Inflammatory macrophage treated with lipopolysaccharide for 1 hour (primary cell): ENCODE measurements around the gene PDCD1.
A peak's percentile ranks its signal among the peaks of the same experiment; 100 is the strongest.

Source experiments
- DNase-seq, 2 donors: peaks; one replicate each; pipeline ENCODE4 v3.0.0-alpha.2; 2020 to 2022

Gene PDCD1

DNA sequence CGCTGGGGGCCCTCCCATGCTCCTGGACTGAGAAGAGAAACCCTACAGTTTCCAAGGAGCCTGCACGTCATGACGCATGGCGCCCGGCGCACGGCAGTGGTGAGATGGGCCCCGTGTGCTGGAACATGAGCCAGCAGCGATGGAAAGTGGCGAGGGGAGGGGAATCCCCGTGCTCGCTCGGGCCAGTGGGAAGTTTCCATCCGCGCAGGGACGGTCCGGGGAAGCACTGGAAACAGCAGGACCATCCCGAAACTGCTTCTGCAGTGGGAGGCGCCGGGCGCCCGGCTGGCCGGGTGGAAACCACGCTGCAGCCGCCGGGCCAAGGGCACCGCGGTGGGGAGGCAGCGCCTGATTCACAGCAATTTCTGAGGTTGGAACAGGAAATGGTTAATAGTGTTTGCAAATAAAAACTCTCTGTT is 4.9 kb upstream of the PDCD1 start:
- DNase-seq, result peak; percentile 35 to 48

GRCh38 chr2:241862775-241863535 is 4.3 kb upstream of the PDCD1 start:
- no peak for DNase-seq

GRCh38 chr2:241862093-241862492 is 3.4 kb upstream of the PDCD1 start:
- no peak for DNase-seq

DNA sequence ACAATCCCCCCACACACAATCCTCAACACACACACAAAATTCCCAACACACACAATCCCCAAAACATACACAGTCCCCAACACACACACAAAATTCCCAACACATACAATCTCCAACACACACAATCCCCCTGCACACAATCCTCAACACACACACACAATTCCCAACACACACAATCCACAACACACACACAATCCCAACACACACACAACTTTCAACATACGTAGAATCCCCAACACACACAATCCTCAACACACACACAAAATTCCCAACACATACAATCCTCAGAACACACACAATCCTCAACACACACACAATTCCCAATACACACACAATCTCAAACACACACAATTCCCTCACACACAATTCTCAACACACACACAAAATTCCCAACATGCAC is 2.6 kb upstream of the PDCD1 start:
- DNase-seq, result no peak

- DNase-seq, result no peak
These were observed 1.7 kb upstream of the PDCD1 start for GRCh38 chr2:241860184-241861078.

DNA sequence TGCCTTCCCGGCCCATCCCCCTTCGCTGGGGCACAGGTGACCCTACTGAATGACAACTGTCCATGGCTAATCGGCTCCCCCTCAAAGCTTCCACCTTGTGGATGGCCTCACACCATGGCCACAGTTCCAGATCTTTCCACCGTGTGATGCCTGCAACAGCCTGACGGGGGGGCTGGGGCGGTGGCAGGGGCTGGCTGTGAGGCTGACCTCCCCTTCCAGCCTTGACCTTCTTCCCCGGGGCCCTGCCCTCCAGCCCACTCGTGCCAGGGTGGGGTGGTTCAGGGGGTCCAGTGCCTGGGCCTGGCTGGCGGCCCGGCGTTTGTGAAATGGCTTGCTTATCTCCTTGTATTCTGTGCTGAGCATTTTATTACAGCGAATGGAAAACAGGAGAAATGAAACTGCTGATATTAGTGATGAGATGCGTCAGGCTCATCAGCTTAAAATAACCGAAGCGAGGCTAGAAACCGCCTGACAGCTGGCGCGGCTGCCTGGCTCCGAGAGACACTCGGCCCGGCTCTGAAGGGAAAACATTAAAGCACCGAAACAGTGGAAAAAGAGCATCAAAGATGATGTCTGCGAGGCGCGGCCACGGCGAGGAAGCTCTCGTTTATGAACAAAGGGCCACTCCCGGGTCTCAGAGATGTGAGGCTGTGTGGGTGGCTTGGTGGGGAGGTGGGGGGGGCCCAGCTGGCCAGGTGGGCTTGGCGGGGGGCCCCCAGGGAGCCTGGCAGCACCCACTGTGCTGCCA is 916 bp upstream of the PDCD1 start:
- DNase-seq, result peak; percentile 24 to 25

DNA sequence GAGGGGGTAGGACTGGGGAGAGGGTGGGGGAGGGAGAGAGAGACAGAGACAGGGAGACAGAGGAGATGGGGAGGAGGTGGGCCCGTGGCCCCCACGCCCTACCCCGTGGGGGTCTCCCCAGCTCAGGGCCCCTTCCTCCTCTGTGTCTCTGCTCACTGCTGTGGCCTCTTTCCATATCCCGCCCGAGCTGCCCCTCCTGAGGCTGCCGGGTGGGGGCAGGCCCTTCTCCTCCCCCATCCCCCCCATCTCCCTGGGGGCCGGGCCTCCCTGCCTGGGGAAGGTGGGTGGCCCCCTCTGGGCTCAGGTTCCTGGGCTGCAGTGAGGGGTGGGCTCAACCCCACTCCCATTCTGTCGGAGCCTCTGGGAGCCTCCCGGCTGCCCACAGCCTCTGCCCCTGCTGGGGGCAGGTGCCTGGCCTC is 332 bp upstream of the PDCD1 start:
- no peak for DNase-seq

- DNase-seq, result no peak
These were observed 1.0 kb downstream of the PDCD1 start for GRCh38 chr2:241857572-241858121.

GRCh38 chr2:241857041-241857541 is 1.6 kb downstream of the PDCD1 start:
- no peak for DNase-seq

- DNase-seq, result no peak
These were observed 2.7 kb downstream of the PDCD1 start for GRCh38 chr2:241855888-241856422.

GRCh38 chr2:241855245-241855887 is 3.3 kb downstream of the PDCD1 start:
- no peak for DNase-seq

DNA sequence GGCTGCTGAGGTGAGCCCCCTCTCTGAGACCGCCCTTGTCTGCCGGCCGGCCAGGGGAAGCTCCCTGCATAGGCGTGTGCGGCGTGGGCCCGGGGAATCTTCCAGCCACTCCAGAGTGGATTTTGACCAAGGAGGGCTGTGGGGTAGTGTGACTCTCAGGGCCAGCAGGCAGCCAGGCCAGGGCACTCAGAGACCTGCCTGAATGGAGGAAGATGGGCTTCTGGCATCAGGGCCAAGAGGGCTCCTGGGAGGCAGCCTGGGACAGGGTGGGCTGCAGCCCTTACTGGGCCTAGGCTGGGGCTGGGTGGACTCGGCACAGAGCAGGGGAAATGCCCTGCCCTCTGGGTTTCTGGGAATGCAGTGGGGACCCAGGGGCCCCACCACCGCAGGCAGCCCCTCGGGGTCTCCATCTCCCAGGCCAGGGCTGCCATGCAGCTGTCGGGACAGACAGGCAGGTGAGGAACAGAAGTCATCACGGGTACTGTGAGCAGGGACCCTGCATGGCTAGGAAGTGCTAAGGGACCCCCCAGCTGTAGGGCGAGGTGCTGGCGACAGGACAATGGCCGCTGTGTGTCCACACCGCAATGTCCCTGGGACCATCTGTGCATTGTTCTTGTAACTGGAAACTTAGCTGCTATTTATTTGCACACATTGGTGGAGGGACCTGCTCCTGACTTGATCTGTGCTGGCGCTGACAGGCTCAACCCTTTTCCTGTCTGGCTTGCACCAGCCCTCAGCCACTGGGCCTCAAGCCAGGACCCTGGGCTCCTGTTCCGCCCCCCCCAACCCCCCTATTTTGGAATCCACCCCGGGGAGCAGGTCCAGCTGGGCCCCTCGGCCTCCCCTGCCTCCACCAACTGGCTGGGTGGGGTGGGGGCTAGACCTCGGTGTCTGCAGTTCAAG is 4.1 kb downstream of the PDCD1 start:
- no peak for DNase-seq

GRCh38 chr2:241853651-241854341 is 4.9 kb downstream of the PDCD1 start:
- no peak for DNase-seq

DNA sequence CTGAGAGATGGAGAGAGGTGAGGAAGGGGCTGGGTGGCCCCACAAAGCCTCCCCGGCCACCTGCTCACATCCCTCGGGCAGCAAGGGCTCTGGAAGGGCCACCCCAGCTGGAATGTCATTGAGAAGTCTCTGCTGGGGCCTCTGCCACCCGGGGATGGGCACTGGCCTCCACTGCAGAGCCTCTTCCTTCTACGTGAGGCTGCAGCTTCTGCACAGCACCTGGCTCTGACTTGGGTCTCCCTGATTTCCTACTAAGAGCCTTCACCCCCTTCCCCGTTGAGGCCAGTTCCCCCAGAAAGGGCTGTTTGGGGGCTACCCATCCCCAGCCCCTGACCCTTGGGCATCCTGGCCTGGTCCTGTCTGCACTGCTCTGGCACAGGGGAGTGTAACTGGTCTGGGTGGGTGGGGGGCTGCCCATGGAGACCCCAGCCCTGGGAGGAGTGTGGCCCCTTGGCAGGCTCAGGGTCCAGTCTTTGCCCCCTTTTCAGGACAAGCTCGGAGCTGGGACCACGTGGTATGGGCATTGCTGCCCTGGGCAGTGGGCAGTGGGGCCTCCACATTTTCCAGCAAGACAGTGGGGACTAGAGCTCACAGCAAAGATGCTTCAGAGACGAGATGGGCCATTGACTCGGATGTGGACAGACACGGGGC is 5.6 kb downstream of the PDCD1 start:
- no peak for DNase-seq

DNA sequence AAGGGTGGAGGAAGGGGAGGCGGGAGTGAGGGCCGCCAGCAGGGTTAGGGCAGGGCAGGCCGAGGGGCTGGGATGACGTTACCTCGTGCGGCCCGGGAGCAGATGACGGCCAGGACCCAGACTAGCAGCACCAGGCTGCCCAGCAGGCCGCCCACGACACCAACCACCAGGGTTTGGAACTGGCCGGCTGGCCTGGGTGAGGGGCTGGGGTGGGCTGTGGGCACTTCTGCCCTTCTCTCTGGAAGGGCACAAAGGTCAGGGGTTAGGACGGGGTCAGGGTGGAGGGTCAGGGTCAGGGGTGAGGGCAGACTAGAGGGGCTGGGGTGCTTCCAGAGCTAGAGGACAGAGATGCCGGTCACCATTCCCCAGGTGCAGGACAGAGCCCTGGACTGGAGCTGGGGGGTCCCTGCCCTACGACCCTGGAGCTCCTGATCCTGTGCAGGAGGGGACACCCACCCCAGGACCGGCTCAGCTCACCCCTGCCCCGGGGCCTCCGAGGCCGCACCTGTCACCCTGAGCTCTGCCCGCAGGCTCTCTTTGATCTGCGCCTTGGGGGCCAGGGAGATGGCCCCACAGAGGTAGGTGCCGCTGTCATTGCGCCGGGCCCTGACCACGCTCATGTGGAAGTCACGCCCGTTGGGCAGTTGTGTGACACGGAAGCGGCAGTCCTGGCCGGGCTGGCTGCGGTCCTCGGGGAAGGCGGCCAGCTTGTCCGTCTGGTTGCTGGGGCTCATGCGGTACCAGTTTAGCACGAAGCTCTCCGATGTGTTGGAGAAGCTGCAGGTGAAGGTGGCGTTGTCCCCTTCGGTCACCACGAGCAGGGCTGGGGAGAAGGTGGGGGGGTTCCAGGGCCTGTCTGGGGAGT is 6.3 kb downstream of the PDCD1 start:
- DNase-seq, result no peak

DNA sequence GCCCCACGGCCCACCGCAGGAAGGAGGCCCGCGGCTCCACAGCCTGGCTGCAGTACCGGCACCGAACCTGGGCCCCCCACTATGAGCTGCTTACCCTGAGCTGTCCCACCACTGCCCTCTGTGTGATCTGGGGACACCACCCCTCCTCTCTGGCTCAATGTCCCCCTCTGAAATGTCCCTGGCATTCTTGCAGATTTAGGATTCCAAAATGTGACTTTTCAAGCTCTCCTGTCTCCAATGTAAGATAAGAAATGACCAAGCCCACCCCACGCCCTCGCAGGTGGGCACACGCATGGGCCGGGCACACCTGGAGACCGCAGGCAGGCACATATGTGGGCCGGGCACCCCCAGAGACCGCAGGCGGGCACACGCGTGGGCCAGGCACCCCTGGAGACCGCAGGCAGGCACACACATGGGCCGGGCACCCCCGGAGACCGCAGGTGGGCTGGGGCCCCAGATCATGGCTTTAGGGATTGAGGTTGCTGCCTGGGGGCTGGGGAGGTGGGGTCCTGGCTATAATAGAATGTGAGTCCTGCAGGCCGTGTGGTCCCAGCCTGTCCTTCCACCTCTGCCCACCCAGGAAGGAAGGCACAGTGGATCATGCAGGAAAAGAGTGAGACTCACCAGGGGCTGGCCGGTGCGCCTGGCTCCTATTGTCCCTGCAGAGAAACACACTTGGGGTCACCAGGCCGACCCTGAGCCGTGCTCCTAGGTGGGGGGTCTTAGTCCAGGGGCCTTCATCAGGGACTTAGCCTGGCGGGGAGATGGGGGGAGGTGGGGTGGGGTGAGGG is 7.2 kb downstream of the PDCD1 start:
- no peak for DNase-seq

DNA sequence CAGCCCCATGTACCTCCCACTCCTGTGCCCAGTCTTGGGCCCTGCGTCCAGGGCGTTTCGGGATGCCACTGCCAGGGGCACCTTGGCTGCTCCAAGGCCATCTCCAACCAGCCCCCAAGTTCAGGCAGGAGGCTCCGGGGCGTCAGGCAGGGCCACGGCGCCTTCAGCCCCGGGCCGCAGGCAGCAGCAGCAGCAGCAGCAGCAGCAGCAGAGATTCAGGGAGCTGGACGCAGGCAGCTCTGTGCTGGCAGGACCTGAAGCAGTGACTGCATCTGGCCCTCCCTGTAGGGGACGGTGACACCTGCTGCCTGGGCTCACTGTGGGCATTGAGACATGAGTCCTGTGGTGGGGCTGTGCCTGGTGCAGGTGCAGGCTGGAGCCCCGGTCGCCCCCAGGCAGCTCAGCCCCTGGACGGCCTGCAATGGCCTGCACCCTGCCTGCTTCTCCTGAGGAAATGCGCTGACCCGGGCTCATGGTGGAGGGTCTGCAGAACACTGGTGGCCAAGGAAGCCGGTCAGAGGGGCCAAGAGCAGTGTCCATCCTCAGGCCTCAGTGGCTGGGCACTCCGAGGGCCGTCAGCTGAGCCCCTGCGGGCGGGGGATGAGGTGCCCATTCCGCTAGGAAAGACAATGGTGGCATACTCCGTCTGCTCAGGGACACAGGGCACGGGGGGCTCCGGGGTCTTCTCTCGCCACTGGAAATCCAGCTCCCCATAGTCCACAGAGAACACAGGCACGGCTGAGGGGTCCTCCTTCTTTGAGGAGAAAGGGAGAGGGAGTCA is 8.0 kb downstream of the PDCD1 start:
- no peak for DNase-seq
